A549 (cell line): ENCODE data around the gene CR1L.

ENCODE experiments used
- CEBPB ChIP-seq, 2 experiments: fragments of >200 bp in 1 of 2; sonication (Bioruptor Twin) in 1 of 2; formaldehyde crosslinking in 1 of 2; IDR thresholded peaks; 2 replicates each; pipeline ENCODE4 v1.6.1; 2012 to 2016
- EHMT2 ChIP-seq: fragments of 200-600 bp; sonication (generic); IDR thresholded peaks from 2 replicates; pipeline ENCODE4 v1.6.1; 2016; ENCODE audit warnings: antibody characterized with exemption, low read depth, mild to moderate bottlenecking, moderate library complexity
- EP300 ChIP-seq, 2 experiments: fragments of >200 bp; sonication (Bioruptor Twin); formaldehyde crosslinking; IDR thresholded peaks; 2 replicates in 1 of 2; 3 replicates in 1 of 2; pipeline ENCODE4 v1.6.1; 2016 to 2017
- HDAC2 ChIP-seq: fragments of 200-600 bp; sonication (generic); IDR thresholded peaks from 2 replicates; pipeline ENCODE4 v1.6.1; 2016
- KDM1A ChIP-seq: fragments of 200-600 bp; sonication (generic); IDR thresholded peaks from 2 replicates; pipeline ENCODE4 v1.6.1; 2016; ENCODE audit warnings: low read depth, mild to moderate bottlenecking
- MYC ChIP-seq: IDR thresholded peaks from 2 replicates; pipeline ENCODE4 v1.6.1; 2012; ENCODE audit warnings: mild to moderate bottlenecking, inconsistent platforms, low read length, improper control_type of control experiment, borderline replicate concordance
- POLR2A ChIP-seq: IDR thresholded peaks from 2 replicates; pipeline ENCODE4 v1.6.1; 2012; ENCODE audit warnings: mild to moderate bottlenecking, low read length
- RFX5 ChIP-seq: fragments of 450-650 bp; IDR thresholded peaks from 2 replicates; pipeline ENCODE4 v1.7.1; 2014; ENCODE audit warnings: antibody characterized with exemption, mild to moderate bottlenecking, moderate library complexity
- TF ChIP-seq, protein P1 (sequence below): fragments of >200 bp; sonication (Bioruptor Twin); formaldehyde crosslinking; IDR thresholded peaks from 3 replicates; pipeline ENCODE4 v1.5.1; 2016
- TF ChIP-seq, protein P2 (sequence below): IDR thresholded peaks from 2 replicates; pipeline ENCODE4 v1.6.1; 2012; ENCODE audit warnings: low read depth, borderline replicate concordance

DNA sequence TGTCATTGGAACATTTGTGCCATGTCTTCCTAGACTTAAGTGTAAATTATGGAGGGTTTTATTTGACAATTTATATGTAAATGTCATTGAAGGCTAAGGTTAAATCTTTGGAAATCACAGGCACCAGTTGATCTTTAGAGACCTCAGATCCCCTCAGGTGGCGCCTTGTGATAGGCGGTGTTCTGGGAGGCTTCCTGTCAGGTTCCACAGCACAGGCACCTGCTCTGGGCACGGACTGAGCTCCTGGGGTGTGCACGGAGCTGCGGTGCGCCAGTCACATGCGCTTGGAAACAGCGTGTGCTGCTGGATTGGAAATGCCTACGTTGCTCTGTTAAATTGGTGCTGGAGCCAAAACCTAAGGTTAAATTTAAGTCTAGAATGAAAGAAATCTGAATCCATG, 119.0 kb downstream of the CR1L start:
- no peak for TF ChIP-seq EP300 (IDR thresholded peaks at IDR 0.05)
- TF ChIP-seq, protein P1, sequence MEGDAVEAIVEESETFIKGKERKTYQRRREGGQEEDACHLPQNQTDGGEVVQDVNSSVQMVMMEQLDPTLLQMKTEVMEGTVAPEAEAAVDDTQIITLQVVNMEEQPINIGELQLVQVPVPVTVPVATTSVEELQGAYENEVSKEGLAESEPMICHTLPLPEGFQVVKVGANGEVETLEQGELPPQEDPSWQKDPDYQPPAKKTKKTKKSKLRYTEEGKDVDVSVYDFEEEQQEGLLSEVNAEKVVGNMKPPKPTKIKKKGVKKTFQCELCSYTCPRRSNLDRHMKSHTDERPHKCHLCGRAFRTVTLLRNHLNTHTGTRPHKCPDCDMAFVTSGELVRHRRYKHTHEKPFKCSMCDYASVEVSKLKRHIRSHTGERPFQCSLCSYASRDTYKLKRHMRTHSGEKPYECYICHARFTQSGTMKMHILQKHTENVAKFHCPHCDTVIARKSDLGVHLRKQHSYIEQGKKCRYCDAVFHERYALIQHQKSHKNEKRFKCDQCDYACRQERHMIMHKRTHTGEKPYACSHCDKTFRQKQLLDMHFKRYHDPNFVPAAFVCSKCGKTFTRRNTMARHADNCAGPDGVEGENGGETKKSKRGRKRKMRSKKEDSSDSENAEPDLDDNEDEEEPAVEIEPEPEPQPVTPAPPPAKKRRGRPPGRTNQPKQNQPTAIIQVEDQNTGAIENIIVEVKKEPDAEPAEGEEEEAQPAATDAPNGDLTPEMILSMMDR = no peak
- TF ChIP-seq CEBPB (IDR thresholded peaks at IDR 0.05) = no peak
- no peak for TF ChIP-seq HDAC2
- TF ChIP-seq KDM1A = no peak
- no peak for TF ChIP-seq RFX5
- TF ChIP-seq, protein P2, sequence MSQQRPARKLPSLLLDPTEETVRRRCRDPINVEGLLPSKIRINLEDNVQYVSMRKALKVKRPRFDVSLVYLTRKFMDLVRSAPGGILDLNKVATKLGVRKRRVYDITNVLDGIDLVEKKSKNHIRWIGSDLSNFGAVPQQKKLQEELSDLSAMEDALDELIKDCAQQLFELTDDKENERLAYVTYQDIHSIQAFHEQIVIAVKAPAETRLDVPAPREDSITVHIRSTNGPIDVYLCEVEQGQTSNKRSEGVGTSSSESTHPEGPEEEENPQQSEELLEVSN = no peak
- TF ChIP-seq POLR2A = no peak
- no peak for TF ChIP-seq EHMT2
- no peak for TF ChIP-seq MYC
